AG04449 (cell line): Measurements from ENCODE around the gene HSPB7.

Experiments used
- CTCF ChIA-PET: fragments of 350-600 bp; formaldehyde crosslinking; extraction: SDS; loops from one replicate; lab custom pipeline; 2021; ENCODE audit warnings: antibody characterized with exemption; lab: Yijun Ruan, JAX
- POLR2A ChIA-PET: fragments of 400-600, 350-600 bp; formaldehyde crosslinking; extraction: SDS; loops from one replicate; lab custom pipeline; 2020; ENCODE audit warnings: antibody characterized with exemption, inconsistent platforms; lab: Yijun Ruan, JAX
- DNase-seq: peaks from one replicate; pipeline ENCODE4 v3.0.0-alpha.2; 2010; ENCODE audit warnings: low read depth, low spot score
- H3K4me3 ChIP-seq: 2 replicates; pipeline ENCODE4 v1.5.1; 2011; ENCODE audit warnings: low read depth, mild to moderate bottlenecking, control low read depth, low read length
- TF ChIP-seq, protein P1 (sequence below): IDR thresholded peaks from one replicate; pipeline ENCODE4 v1.5.1; 2011; ENCODE audit warnings: mild to moderate bottlenecking, moderate library complexity, low read length, control low read depth, inconsistent platforms; ENCODE audit not compliant: insufficient read depth; ENCODE audit errors: missing control alignments

The HSPB7 gene

DNA sequence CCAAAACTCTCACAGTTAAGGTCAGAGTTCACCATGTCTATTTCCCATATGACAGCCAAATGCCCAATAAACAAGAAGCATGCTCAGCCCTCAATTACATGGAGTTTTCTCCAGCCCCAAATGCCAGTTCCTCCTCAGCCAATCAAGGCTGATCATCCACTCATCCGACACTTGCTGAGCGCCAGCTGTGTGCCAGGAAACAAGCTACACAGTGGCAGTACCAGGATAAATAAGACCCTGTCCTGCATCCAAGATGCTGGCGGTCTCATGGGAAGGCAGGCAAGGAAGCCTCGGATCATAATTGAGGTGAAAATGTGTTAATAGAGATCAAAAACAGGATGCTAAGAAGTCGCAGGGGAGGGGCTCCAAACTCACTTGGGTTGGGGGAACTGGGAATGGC is 49.7 kb downstream of the HSPB7 start:
- TF ChIP-seq, protein P1, sequence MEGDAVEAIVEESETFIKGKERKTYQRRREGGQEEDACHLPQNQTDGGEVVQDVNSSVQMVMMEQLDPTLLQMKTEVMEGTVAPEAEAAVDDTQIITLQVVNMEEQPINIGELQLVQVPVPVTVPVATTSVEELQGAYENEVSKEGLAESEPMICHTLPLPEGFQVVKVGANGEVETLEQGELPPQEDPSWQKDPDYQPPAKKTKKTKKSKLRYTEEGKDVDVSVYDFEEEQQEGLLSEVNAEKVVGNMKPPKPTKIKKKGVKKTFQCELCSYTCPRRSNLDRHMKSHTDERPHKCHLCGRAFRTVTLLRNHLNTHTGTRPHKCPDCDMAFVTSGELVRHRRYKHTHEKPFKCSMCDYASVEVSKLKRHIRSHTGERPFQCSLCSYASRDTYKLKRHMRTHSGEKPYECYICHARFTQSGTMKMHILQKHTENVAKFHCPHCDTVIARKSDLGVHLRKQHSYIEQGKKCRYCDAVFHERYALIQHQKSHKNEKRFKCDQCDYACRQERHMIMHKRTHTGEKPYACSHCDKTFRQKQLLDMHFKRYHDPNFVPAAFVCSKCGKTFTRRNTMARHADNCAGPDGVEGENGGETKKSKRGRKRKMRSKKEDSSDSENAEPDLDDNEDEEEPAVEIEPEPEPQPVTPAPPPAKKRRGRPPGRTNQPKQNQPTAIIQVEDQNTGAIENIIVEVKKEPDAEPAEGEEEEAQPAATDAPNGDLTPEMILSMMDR, result no peak
- ChIA-PET POLR2A (no interaction called here), CTCF (interaction anchor here (1.2 to 2.5 kb wide), 4 partner anchors 8 to 153 kb away, joined by 3 to 17 read pairs (median 4); partner anchors contain the start of gene ZBTB17)
- no peak for DNase-seq
- no peak overlapping the region for H3K4me3 ChIP-seq

DNA sequence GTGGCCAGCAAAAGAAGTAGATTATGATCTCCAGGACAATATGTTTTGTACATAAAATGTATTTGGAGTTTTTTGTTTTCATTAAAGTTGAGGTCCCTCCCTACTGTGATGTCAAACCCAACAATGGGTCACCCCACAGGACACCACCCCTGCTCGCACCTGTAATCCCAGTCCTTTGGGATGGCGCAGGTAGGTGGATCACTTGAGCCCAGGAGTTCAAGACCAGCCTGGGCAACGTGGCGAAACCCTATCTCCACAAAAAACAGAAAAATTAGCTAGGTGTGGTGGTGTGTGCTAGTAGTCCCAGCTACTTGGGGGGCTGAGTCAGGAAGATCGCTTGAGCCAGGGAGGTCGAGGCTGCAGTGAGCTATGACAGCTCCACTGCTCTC is 50.9 kb downstream of the HSPB7 start:
- no peak for DNase-seq
- ChIA-PET CTCF (interaction anchor here (1.2 to 2.5 kb wide), 4 partner anchors 9 to 175 kb away, joined by 3 to 17 read pairs (median 8); partner anchors contain the start of gene ZBTB17), POLR2A (interaction anchor here (1.2 kb wide), 1 partner anchor 9 kb away, joined by 5 read pairs; the partner anchor contains the start of gene ZBTB17)
- H3K4me3 ChIP-seq, result no peak overlapping the region
- TF ChIP-seq, protein P1, result no peak

DNA sequence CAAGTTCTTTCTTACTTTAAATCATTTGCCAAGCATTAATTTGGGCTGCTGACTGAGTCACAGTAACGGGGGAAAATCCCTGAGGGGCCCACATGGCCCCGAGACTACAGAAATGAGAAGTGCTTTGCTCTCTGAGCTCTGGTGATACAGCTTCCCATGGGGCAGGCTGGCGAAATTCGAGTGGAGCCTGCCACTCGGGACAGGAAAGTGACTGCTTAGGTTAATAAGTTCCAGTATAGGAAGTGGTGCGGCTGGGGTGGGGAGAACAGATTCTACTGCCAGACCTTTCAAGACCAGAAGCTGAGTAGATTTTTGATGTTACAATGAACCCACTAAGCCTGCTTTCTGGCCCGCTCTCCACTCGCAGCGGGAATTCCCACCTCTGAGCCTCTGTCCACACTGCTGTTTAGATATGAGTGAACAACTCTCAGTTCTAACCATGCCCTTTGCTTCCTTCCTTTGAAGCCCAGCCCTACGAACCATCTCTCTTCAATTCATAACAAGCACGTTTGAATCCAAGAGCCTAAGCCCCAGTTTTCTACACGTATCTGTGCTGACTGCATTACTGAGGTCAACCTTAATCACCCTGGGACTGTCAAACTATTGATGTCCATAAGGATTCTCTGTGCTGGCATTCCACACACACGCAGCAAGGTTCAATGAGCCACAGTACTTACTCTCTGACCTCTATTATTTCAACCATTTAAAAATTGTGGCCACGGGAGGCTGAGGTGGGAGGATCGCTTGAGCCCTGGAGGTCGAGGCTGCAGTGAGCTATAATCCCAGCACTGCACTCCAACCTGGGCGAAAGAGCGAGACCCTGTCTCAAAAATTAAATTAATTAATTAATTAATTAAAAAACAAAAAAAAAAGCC is 51.5 kb downstream of the HSPB7 start:
- no peak overlapping the region for H3K4me3 ChIP-seq
- POLR2A ChIA-PET, result interaction anchor here (1.2 kb wide), 1 partner anchor 10 kb away, joined by 5 read pairs; the partner anchor contains the start of gene ZBTB17
- TF ChIP-seq, protein P1, result no peak
- CTCF ChIA-PET, result interaction anchor here (0.9 to 2.3 kb wide), 5 partner anchors 9 to 174 kb away, joined by 3 to 11 read pairs (median 3); no protein-coding TSS in a partner anchor
- no peak for DNase-seq

DNA sequence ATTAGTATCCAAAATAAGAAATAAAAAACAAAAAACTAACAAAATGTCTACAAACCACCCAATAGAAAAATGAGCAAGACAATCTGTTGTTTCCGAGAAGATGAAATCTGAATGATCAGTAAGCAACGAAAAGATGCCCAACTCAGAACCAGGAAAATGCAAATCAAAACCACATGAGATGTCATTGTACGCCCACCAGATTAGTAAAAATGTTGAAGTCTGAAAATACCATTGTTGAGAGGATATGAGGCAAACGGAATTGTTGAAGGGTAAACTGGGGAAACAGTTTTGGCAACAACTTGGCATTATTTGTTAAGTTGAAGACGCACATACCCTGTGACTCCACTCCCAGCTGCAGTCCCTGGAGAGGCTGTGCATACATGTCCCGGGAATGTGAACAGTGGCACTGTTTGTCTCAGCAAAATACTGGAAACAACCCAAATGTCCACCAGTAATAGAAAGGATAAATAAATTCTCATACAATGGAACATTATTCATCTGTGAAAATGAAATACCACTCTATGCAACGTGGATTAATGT is 52.5 kb downstream of the HSPB7 start:
- DNase-seq, result no peak
- ChIA-PET CTCF (interaction anchor here (0.9 to 2.6 kb wide), 6 partner anchors 8 to 173 kb away, joined by 3 to 11 read pairs (median 4); no protein-coding TSS in a partner anchor), POLR2A (no interaction called here)
- TF ChIP-seq, protein P1, result no peak
- H3K4me3 ChIP-seq, result no peak overlapping the region
